HEK293 (cell line): Measurements from ENCODE around the gene COG8.

Experiments used
- CTCF ChIA-PET: fragments of 350-600 bp; formaldehyde crosslinking; extraction: SDS; loops from one replicate; lab custom pipeline; 2021; ENCODE audit warnings: antibody characterized with exemption; lab: Yijun Ruan, JAX
- POLR2A ChIA-PET: fragments of 300-600 bp; formaldehyde crosslinking; extraction: SDS; loops from one replicate; lab custom pipeline; 2020; ENCODE audit warnings: antibody characterized with exemption, inconsistent platforms; lab: Yijun Ruan, JAX
- H3K27ac ChIP-seq: fragments of 200-500 bp; sonication (Bioruptor generic); 2 replicates; pipeline ENCODE4 v1.5.1; 2014; ENCODE audit warnings: low read depth, low read length, control low read depth, inconsistent platforms; ENCODE audit errors: extremely low read depth
- H3K36me3 ChIP-seq, 2 experiments: fragments of 200-500 bp in 1 of 2; sonication (Bioruptor generic) in 1 of 2; 1 replicate in 1 of 2; 2 replicates in 1 of 2; pipeline ENCODE4 v1.5.1; 2014 to 2017; ENCODE audit warnings: inconsistent platforms in 2 of 2, low read length in 2 of 2; ENCODE audit not compliant: control insufficient read depth in 2 of 2, insufficient read depth in 1 of 2
- H3K4me1 ChIP-seq: fragments of 200-500 bp; sonication (Bioruptor generic); 2 replicates; pipeline ENCODE4 v1.5.1; 2014; ENCODE audit warnings: mild to moderate bottlenecking, low read length, inconsistent platforms; ENCODE audit not compliant: control insufficient read depth, insufficient read depth
- H3K4me3 ChIP-seq: 2 replicates; pipeline ENCODE4 v1.5.1; 2011; ENCODE audit warnings: low read depth, mild to moderate bottlenecking, control low read depth, low read length, moderate library complexity
- H3K9me3 ChIP-seq: fragments of 200-500 bp; sonication (Bioruptor generic); 2 replicates; pipeline ENCODE4 v1.5.1; 2014; ENCODE audit warnings: low read depth, low read length, inconsistent platforms; ENCODE audit not compliant: control insufficient read depth, insufficient read depth
- GLIS2 ChIP-seq: fragments of 450-650 bp; formaldehyde crosslinking; IDR thresholded peaks from 2 replicates; pipeline ENCODE4 v1.5.1; 2016; ENCODE audit warnings: missing biosample characterization, missing genetic modification characterization
- KLF17 ChIP-seq: fragments of 450-650 bp; formaldehyde crosslinking; IDR thresholded peaks from 2 replicates; pipeline ENCODE4 v1.5.1; 2016; ENCODE audit warnings: missing biosample characterization, missing genetic modification characterization
- MYNN ChIP-seq: fragments of 450-650 bp; formaldehyde crosslinking; IDR thresholded peaks from 2 replicates; pipeline ENCODE4 v1.5.1; 2016; ENCODE audit warnings: missing biosample characterization, missing genetic modification characterization, borderline replicate concordance
- REST ChIP-seq: fragments of 450-650 bp; formaldehyde crosslinking; IDR thresholded peaks from 2 replicates; pipeline ENCODE4 v1.5.1; 2016; ENCODE audit warnings: missing biosample characterization, missing genetic modification characterization
- ZBTB10 ChIP-seq: fragments of 450-650 bp; formaldehyde crosslinking; IDR thresholded peaks from 2 replicates; pipeline ENCODE4 v1.5.1; 2016; ENCODE audit warnings: missing biosample characterization, missing genetic modification characterization
- ZBTB8A ChIP-seq: fragments of 450-650 bp; formaldehyde crosslinking; IDR thresholded peaks from 2 replicates; pipeline ENCODE4 v1.5.1; 2016; ENCODE audit warnings: missing biosample characterization, missing genetic modification characterization
- ZFHX2 ChIP-seq: fragments of 450-650 bp; formaldehyde crosslinking; conservative IDR thresholded peaks from 2 replicates; pipeline ENCODE4 v1.5.1; 2016; ENCODE audit warnings: missing biosample characterization, missing genetic modification characterization
- ZIC2 ChIP-seq: fragments of 450-650 bp; formaldehyde crosslinking; IDR thresholded peaks from 2 replicates; pipeline ENCODE4 v1.5.1; 2016; ENCODE audit warnings: missing biosample characterization, missing genetic modification characterization
- ZNF132 ChIP-seq: fragments of 450-650 bp; formaldehyde crosslinking; IDR thresholded peaks from 2 replicates; pipeline ENCODE4 v1.5.1; 2017; ENCODE audit warnings: missing biosample characterization, missing genetic modification characterization, borderline replicate concordance
- ZNF16 ChIP-seq: fragments of 450-650 bp; formaldehyde crosslinking; IDR thresholded peaks from 2 replicates; pipeline ENCODE4 v1.5.1; 2016; ENCODE audit warnings: low read depth, missing biosample characterization, missing genetic modification characterization
- ZNF211 ChIP-seq: fragments of 450-650 bp; formaldehyde crosslinking; IDR thresholded peaks from 2 replicates; pipeline ENCODE4 v1.5.1; 2016; ENCODE audit warnings: low read depth, missing biosample characterization, missing genetic modification characterization
- ZNF221 ChIP-seq: fragments of 450-650 bp; formaldehyde crosslinking; IDR thresholded peaks from 2 replicates; pipeline ENCODE4 v1.5.1; 2017; ENCODE audit warnings: missing biosample characterization, missing genetic modification characterization, borderline replicate concordance
- ZNF223 ChIP-seq: fragments of 450-650 bp; formaldehyde crosslinking; IDR thresholded peaks from 2 replicates; pipeline ENCODE4 v1.5.1; 2016; ENCODE audit warnings: missing biosample characterization, missing genetic modification characterization
- ZNF248 ChIP-seq: fragments of 450-650 bp; formaldehyde crosslinking; IDR thresholded peaks from 2 replicates; pipeline ENCODE4 v1.5.1; 2017; ENCODE audit warnings: missing biosample characterization, missing genetic modification characterization
- ZNF488 ChIP-seq: fragments of 450-650 bp; formaldehyde crosslinking; IDR thresholded peaks from 2 replicates; pipeline ENCODE4 v1.5.1; 2016; ENCODE audit warnings: missing biosample characterization, missing genetic modification characterization
- ZNF514 ChIP-seq: fragments of 450-650 bp; formaldehyde crosslinking; IDR thresholded peaks from 2 replicates; pipeline ENCODE4 v1.5.1; 2016; ENCODE audit warnings: missing biosample characterization, missing genetic modification characterization
- ZNF610 ChIP-seq: fragments of 450-650 bp; formaldehyde crosslinking; IDR thresholded peaks from 2 replicates; pipeline ENCODE4 v1.5.1; 2016; ENCODE audit warnings: missing biosample characterization, missing genetic modification characterization, borderline replicate concordance
- ZNF624 ChIP-seq: fragments of 450-650 bp; formaldehyde crosslinking; IDR thresholded peaks from 2 replicates; pipeline ENCODE4 v1.5.1; 2017; ENCODE audit warnings: missing biosample characterization, missing genetic modification characterization
- ZNF776 ChIP-seq: fragments of 450-650 bp; formaldehyde crosslinking; IDR thresholded peaks from 2 replicates; pipeline ENCODE4 v1.5.0; 2017; ENCODE audit warnings: missing biosample characterization, missing genetic modification characterization, borderline replicate concordance
- TF ChIP-seq, protein P1 (sequence below): fragments of 450-650 bp; formaldehyde crosslinking; IDR thresholded peaks from 2 replicates; pipeline ENCODE4 v1.5.1; 2016; ENCODE audit warnings: missing biosample characterization, missing genetic modification characterization
- TF ChIP-seq, protein P2 (sequence below): fragments of 450-650 bp; formaldehyde crosslinking; IDR thresholded peaks from 2 replicates; pipeline ENCODE4 v1.5.1; 2016; ENCODE audit warnings: missing biosample characterization, missing genetic modification characterization, borderline replicate concordance

Gene COG8

GRCh38 chr16:69378036-69378435 lies 38.7 kb upstream of the COG8 start (continued):
- TF ChIP-seq ZBTB10 (tag by site-specific recombination) (no peak), ZNF221 (no peak), ZNF624 (tag by site-specific recombination) (no peak), ZFHX2 (tag by site-specific recombination) (no peak), ZNF488 (no peak), ZNF610 (tag by site-specific recombination) (no peak)
- TF ChIP-seq, all 188 proteins: peak for 0

- Histone ChIP-seq H3K36me3 (peaks cover 42 to 75% of the 10 kb centered on the region in 2 experiments), H3K4me1 (no peaks in the 10 kb centered on the region), H3K9me3 (no peaks in the 10 kb centered on the region), H3K4me3 (no peak overlapping the region), H3K27ac (no peak overlapping the region)
- ChIA-PET CTCF (interaction anchor here (0.6 to 0.7 kb wide), 3 partner anchors 8 to 189 kb away, joined by 3 to 4 read pairs (median 3); no protein-coding TSS in a partner anchor), POLR2A (no interaction called here)
- no peak for TF ChIP-seq KLF17 (tag by site-specific recombination)
- TF ChIP-seq ZNF16 (tag by site-specific recombination): no peak
- no peak for TF ChIP-seq GLIS2 (tag by site-specific recombination)
- TF ChIP-seq, protein P1, sequence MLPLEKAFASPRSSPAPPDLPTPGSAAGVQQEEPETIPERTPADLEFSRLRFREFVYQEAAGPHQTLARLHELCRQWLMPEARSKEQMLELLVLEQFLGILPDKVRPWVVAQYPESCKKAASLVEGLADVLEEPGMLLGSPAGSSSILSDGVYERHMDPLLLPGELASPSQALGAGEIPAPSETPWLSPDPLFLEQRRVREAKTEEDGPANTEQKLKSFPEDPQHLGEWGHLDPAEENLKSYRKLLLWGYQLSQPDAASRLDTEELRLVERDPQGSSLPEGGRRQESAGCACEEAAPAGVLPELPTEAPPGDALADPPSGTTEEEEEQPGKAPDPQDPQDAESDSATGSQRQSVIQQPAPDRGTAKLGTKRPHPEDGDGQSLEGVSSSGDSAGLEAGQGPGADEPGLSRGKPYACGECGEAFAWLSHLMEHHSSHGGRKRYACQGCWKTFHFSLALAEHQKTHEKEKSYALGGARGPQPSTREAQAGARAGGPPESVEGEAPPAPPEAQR: no peak
- no peak for TF ChIP-seq ZNF132 (tag by site-specific recombination)
- no peak for TF ChIP-seq REST (tag by site-specific recombination)
- TF ChIP-seq ZNF514 (tag by site-specific recombination): no peak
- TF ChIP-seq, protein P2, sequence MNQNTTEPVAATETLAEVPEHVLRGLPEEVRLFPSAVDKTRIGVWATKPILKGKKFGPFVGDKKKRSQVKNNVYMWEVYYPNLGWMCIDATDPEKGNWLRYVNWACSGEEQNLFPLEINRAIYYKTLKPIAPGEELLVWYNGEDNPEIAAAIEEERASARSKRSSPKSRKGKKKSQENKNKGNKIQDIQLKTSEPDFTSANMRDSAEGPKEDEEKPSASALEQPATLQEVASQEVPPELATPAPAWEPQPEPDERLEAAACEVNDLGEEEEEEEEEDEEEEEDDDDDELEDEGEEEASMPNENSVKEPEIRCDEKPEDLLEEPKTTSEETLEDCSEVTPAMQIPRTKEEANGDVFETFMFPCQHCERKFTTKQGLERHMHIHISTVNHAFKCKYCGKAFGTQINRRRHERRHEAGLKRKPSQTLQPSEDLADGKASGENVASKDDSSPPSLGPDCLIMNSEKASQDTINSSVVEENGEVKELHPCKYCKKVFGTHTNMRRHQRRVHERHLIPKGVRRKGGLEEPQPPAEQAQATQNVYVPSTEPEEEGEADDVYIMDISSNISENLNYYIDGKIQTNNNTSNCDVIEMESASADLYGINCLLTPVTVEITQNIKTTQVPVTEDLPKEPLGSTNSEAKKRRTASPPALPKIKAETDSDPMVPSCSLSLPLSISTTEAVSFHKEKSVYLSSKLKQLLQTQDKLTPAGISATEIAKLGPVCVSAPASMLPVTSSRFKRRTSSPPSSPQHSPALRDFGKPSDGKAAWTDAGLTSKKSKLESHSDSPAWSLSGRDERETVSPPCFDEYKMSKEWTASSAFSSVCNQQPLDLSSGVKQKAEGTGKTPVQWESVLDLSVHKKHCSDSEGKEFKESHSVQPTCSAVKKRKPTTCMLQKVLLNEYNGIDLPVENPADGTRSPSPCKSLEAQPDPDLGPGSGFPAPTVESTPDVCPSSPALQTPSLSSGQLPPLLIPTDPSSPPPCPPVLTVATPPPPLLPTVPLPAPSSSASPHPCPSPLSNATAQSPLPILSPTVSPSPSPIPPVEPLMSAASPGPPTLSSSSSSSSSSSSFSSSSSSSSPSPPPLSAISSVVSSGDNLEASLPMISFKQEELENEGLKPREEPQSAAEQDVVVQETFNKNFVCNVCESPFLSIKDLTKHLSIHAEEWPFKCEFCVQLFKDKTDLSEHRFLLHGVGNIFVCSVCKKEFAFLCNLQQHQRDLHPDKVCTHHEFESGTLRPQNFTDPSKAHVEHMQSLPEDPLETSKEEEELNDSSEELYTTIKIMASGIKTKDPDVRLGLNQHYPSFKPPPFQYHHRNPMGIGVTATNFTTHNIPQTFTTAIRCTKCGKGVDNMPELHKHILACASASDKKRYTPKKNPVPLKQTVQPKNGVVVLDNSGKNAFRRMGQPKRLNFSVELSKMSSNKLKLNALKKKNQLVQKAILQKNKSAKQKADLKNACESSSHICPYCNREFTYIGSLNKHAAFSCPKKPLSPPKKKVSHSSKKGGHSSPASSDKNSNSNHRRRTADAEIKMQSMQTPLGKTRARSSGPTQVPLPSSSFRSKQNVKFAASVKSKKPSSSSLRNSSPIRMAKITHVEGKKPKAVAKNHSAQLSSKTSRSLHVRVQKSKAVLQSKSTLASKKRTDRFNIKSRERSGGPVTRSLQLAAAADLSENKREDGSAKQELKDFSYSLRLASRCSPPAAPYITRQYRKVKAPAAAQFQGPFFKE (tag by site-specific recombination): no peak
- TF ChIP-seq ZNF211: no peak
- TF ChIP-seq ZNF248 (tag by site-specific recombination): no peak
- TF ChIP-seq MYNN (tag by site-specific recombination): no peak
- TF ChIP-seq ZBTB8A (tag by site-specific recombination): no peak
- TF ChIP-seq ZNF223: no peak
- TF ChIP-seq ZNF776 (tag by site-specific recombination): no peak
- no peak for TF ChIP-seq ZIC2 (tag by site-specific recombination)
Observed at GRCh38 chr16:69376393-69377059, 37.2 kb upstream of the COG8 start.
